Activated B cell treated with CpG ODN at 0.5 μM for 24 hours (primary cell): ENCODE data around the gene CPM. TPM values are rescaled to one million over a fixed set of nuclear protein-coding genes. Genes with fewer than 3 reads are reported as not detected.

Experiments used
- ATAC-seq: fragments of 200-7000 bp; cut with Tn5 transposase; one replicate; pipeline ENCODE4 v1.10.0; 2021; ENCODE audit warnings: low read depth, mild to moderate bottlenecking, moderate library complexity
- CTCF ChIA-PET: fragments of 350-600 bp; sonication (Branson Sonifier 250); formaldehyde crosslinking; loops from one replicate; lab custom pipeline; 2021; ENCODE audit warnings: antibody characterized with exemption; lab: Charles Lee
- POLR2A ChIA-PET: fragments of 350-600 bp; sonication (Branson Sonifier 250); formaldehyde crosslinking; loops from one replicate; lab custom pipeline; 2021; ENCODE audit warnings: antibody characterized with exemption; lab: Charles Lee
- DNase-seq: peaks from one replicate; pipeline ENCODE4 v3.0.0; 2022
- H3K27ac Mint-ChIP-seq: one replicate; pipeline ENCODE4 v1.8.0; 2020; ENCODE audit warnings: mixed read lengths
- H3K27me3 Mint-ChIP-seq: one replicate; pipeline ENCODE4 v1.8.0; 2021; ENCODE audit warnings: mixed read lengths
- H3K36me3 Mint-ChIP-seq: one replicate; pipeline ENCODE4 v1.8.0; 2021; ENCODE audit warnings: low read depth, mixed read lengths
- H3K4me1 Mint-ChIP-seq: one replicate; pipeline ENCODE4 v1.8.0; 2021; ENCODE audit warnings: mixed read lengths
- H3K4me3 Mint-ChIP-seq: one replicate; pipeline ENCODE4 v1.8.0; 2020; ENCODE audit warnings: mild to moderate bottlenecking, mixed read lengths
- H3K9me3 Mint-ChIP-seq: one replicate; pipeline ENCODE4 v1.8.0; 2020; ENCODE audit warnings: mixed read lengths
- intact Hi-C: fragments of 100-400 bp; cut with micrococcal nuclease; formaldehyde crosslinking; loops from one replicate; pipeline ENCODE4 v1.15.1; 2024
- total RNA-seq: library from RNA; stranded (reverse); gene quantifications from 2 replicates; pipeline ENCODE4 v1.2.3, GENCODE V29; 2022
- TF ChIP-seq, protein P1 (sequence below): fragments of 200-600 bp; IDR thresholded peaks from one replicate; pipeline ENCODE4 v1.8.0; 2022; ENCODE audit warnings: antibody characterized with exemption, mild to moderate bottlenecking

The CPM gene
- total RNA-seq, 1 donor from 2014 or later = 10.1 TPM

GRCh38 chr12:68828672-68829068, 104.3 kb downstream of the CPM start:
- TF ChIP-seq, protein P1, sequence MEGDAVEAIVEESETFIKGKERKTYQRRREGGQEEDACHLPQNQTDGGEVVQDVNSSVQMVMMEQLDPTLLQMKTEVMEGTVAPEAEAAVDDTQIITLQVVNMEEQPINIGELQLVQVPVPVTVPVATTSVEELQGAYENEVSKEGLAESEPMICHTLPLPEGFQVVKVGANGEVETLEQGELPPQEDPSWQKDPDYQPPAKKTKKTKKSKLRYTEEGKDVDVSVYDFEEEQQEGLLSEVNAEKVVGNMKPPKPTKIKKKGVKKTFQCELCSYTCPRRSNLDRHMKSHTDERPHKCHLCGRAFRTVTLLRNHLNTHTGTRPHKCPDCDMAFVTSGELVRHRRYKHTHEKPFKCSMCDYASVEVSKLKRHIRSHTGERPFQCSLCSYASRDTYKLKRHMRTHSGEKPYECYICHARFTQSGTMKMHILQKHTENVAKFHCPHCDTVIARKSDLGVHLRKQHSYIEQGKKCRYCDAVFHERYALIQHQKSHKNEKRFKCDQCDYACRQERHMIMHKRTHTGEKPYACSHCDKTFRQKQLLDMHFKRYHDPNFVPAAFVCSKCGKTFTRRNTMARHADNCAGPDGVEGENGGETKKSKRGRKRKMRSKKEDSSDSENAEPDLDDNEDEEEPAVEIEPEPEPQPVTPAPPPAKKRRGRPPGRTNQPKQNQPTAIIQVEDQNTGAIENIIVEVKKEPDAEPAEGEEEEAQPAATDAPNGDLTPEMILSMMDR = no peak
- Mint-ChIP-seq H3K36me3 (peaks cover 65% of the 10 kb centered on the region), H3K4me3 (no peak overlapping the region), H3K9me3 (no peaks in the 10 kb centered on the region), H3K27me3 (no peaks in the 10 kb centered on the region), H3K4me1 (peaks cover 5% of the 10 kb centered on the region), H3K27ac (no peak overlapping the region)
- intact Hi-C loops = no loop called here
- POLR2A ChIA-PET = no interaction called here
- DNase-seq (no peak), ATAC-seq (no peak)
- CTCF ChIA-PET = interaction anchor here (0.9 to 1.3 kb wide), 2 partner anchors 9 to 21 kb away, joined by 3 to 7 read pairs; partner anchors contain the start of gene MDM2

- Mint-ChIP-seq H3K27ac (no peak overlapping the region), H3K27me3 (no peaks in the 10 kb centered on the region), H3K4me3 (no peak overlapping the region), H3K36me3 (peaks cover 70% of the 10 kb centered on the region), H3K4me1 (peaks cover 5% of the 10 kb centered on the region), H3K9me3 (no peaks in the 10 kb centered on the region)
- ChIA-PET CTCF (interaction anchor here (0.9 to 1.3 kb wide), 2 partner anchors 9 to 20 kb away, joined by 3 to 7 read pairs; partner anchors contain the start of gene MDM2), POLR2A (no interaction called here)
- intact Hi-C loops = no loop called here
- no peak for DNase-seq
- TF ChIP-seq, protein P1 = no peak
- ATAC-seq = no peak
These were observed 104.9 kb downstream of the CPM start for GRCh38 chr12:68827895-68828671.

DNA sequence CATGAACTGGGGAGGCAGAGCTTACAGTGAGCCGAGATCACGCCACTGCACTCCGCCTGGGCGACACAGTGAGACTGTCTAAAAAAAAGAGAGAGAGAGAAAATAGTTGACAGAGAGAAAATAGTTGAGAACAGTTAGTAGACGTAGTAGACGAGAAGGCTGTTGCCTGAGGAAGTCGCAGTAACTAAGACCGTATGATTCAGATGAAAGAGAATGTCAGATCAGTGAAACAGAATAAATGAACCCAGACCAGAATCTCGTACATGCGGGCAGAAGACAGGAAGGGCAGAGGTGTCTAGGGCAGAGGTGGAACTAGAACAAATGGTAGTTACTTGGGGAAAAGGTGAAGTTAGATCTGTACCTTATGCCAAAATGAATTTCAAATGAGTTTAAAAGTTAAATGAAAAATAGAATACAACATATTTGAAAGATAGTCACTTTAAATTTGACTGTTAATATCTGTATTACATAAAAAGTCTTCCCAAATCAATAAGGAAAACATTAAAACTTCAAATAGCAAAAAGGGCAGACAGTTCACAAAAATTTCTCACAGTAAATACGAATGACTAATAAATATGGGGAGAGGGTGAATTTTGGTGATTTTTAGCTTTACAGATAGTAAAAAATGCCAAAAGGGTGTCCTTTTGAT, 107.3 kb downstream of the CPM start:
- Mint-ChIP-seq H3K4me1 (peaks cover 17% of the 10 kb centered on the region), H3K4me3 (no peak overlapping the region), H3K27ac (no peak overlapping the region), H3K9me3 (no peaks in the 10 kb centered on the region), H3K36me3 (peaks cover 75% of the 10 kb centered on the region), H3K27me3 (no peaks in the 10 kb centered on the region)
- DNase-seq (no peak), ATAC-seq (no peak)
- TF ChIP-seq, protein P1 = no peak
- POLR2A ChIA-PET = no interaction called here
- CTCF ChIA-PET = no interaction called here
- intact Hi-C loops = no loop called here

DNA sequence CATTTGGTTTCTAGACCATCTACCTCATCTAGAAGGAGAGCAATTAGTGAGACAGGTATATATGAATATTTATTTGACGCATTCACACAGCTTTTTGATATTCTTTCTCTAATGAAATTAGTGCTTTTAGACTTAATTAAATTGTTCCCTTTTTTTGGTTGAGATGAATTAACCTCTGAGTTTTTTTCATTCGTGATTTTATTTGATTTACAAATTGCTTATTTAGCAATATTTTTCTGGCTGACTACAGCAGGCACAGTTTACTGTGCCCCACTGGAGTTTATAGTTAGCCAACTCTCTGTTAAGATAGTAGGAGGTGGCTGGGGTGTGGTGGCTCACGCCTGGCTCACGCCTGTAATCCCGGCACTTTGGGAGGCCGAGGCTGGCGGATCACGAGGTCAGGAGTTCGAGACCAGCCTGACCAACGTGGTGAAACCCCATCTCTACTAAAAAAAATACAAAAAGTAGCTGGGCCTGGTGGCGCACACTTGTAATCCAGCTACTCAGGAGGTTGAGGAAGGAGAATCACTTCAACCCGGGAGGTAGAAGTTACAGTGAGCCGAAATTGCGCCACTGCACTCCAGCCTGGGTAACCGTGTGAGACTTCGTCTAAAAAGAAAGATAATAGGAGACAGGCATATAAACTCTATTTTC, 108.2 kb downstream of the CPM start:
- Mint-ChIP-seq H3K36me3 (peaks cover 78% of the 10 kb centered on the region), H3K9me3 (no peaks in the 10 kb centered on the region), H3K27me3 (no peaks in the 10 kb centered on the region), H3K4me3 (no peak overlapping the region), H3K27ac (no peak overlapping the region), H3K4me1 (peaks cover 14% of the 10 kb centered on the region)
- CTCF ChIA-PET = no interaction called here
- no peak for ATAC-seq
- intact Hi-C loops = no loop called here
- TF ChIP-seq, protein P1 = no peak
- DNase-seq = no peak
- POLR2A ChIA-PET = interaction anchor here (0.7 kb wide), 1 partner anchor 327 kb away, joined by 4 read pairs; no protein-coding TSS in a partner anchor

- intact Hi-C loops = no loop called here
- ChIA-PET CTCF (no interaction called here), POLR2A (interaction anchor here (0.7 kb wide), 1 partner anchor 327 kb away, joined by 4 read pairs; no protein-coding TSS in a partner anchor)
- DNase-seq (no peak), ATAC-seq (no peak)
- TF ChIP-seq, protein P1 = no peak
- no peaks in the 10 kb centered on the region for H3K9me3 Mint-ChIP-seq
- peaks cover 79% of the 10 kb centered on the region for H3K36me3 Mint-ChIP-seq
- H3K4me1 Mint-ChIP-seq = peaks cover 14% of the 10 kb centered on the region
- H3K27me3 Mint-ChIP-seq = no peaks in the 10 kb centered on the region
- H3K4me3 Mint-ChIP-seq = no peak overlapping the region
- no peak overlapping the region for H3K27ac Mint-ChIP-seq
These were observed 108.8 kb downstream of the CPM start for GRCh38 chr12:68824131-68824530.
